Brain microvascular endothelial cell (primary cell): ENCODE measurements around the gene INVS.

Experiments used
- DNase-seq: peaks from one replicate; pipeline ENCODE4 v3.0.0-alpha.2; 2020
- H3K27ac ChIP-seq: fragments of 250-450 bp; sonication (Bioruptor Pico); 2 replicates; pipeline ENCODE4 v1.5.1; 2020; ENCODE audit warnings: mild to moderate bottlenecking, moderate library complexity
- H3K27me3 ChIP-seq: fragments of 250-450 bp; sonication (Bioruptor Pico); replicated peaks from 2 replicates; pipeline ENCODE4 v1.5.1; 2020; ENCODE audit warnings: mild to moderate bottlenecking
- H3K36me3 ChIP-seq: fragments of 250-450 bp; sonication (Bioruptor Pico); replicated peaks from 2 replicates; pipeline ENCODE4 v1.5.1; 2020; ENCODE audit warnings: mild to moderate bottlenecking
- H3K4me3 ChIP-seq: 2 replicates; pipeline ENCODE4 v1.5.1; 2011; ENCODE audit warnings: low read depth, mild to moderate bottlenecking, control low read depth, low read length, moderate library complexity
- in situ Hi-C: cut with HindIII; loops from 2 replicates; pipeline ENCODE4 v1.10.0; 2017; ENCODE audit warnings: low sequenced_read_pairs, low pct_ligation_motif_present
- TF ChIP-seq, protein P1 (sequence below): IDR thresholded peaks from 2 replicates; pipeline ENCODE4 v1.5.1; 2011; ENCODE audit warnings: low read depth, mild to moderate bottlenecking, moderate library complexity, low read length, control low read depth, inconsistent platforms; ENCODE audit errors: missing control alignments

INVS gene

GRCh38 chr9:100287186-100287585 lies 188.1 kb downstream of the INVS start:
- peaks cover 16% of the 10 kb centered on the region for H3K36me3 ChIP-seq
- in situ Hi-C loops: no loop called here
- TF ChIP-seq, protein P1, sequence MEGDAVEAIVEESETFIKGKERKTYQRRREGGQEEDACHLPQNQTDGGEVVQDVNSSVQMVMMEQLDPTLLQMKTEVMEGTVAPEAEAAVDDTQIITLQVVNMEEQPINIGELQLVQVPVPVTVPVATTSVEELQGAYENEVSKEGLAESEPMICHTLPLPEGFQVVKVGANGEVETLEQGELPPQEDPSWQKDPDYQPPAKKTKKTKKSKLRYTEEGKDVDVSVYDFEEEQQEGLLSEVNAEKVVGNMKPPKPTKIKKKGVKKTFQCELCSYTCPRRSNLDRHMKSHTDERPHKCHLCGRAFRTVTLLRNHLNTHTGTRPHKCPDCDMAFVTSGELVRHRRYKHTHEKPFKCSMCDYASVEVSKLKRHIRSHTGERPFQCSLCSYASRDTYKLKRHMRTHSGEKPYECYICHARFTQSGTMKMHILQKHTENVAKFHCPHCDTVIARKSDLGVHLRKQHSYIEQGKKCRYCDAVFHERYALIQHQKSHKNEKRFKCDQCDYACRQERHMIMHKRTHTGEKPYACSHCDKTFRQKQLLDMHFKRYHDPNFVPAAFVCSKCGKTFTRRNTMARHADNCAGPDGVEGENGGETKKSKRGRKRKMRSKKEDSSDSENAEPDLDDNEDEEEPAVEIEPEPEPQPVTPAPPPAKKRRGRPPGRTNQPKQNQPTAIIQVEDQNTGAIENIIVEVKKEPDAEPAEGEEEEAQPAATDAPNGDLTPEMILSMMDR: no peak

GRCh38 chr9:100290714-100291113 lies 191.7 kb downstream of the INVS start:
- no peaks in the 10 kb centered on the region for H3K27me3 ChIP-seq
- H3K36me3 ChIP-seq: peaks cover 18% of the 10 kb centered on the region
- in situ Hi-C loops: no loop called here
- H3K27ac ChIP-seq: no peak overlapping the region
- no peak overlapping the region for H3K4me3 ChIP-seq
- DNase-seq: no peak
- TF ChIP-seq, protein P1: no peak

More at GRCh38 chr9:100287186-100287585, 188.1 kb downstream of the INVS start:
- Histone ChIP-seq H3K4me3 (no peak overlapping the region), H3K27me3 (no peaks in the 10 kb centered on the region), H3K27ac (no peak overlapping the region)
- DNase-seq: no peak

- H3K36me3 ChIP-seq: peaks cover 26% of the 10 kb centered on the region
- TF ChIP-seq, protein P1: no peak
- no peak for DNase-seq
- H3K27ac ChIP-seq: no peak overlapping the region
- H3K27me3 ChIP-seq: no peaks in the 10 kb centered on the region
- H3K4me3 ChIP-seq: no peak overlapping the region
- in situ Hi-C loops: no loop called here
Measured at GRCh38 chr9:100292414-100292813, 193.4 kb downstream of the INVS start.

GRCh38 chr9:100294341-100294740 lies 195.3 kb downstream of the INVS start:
- TF ChIP-seq, protein P1: no peak
- Histone ChIP-seq H3K4me3 (no peak overlapping the region), H3K27ac (no peak overlapping the region), H3K36me3 (peaks cover 35% of the 10 kb centered on the region), H3K27me3 (no peaks in the 10 kb centered on the region)
- in situ Hi-C loops: no loop called here
- DNase-seq: no peak

GRCh38 chr9:100294806-100295205 lies 195.8 kb downstream of the INVS start:
- H3K27ac ChIP-seq: no peak overlapping the region
- in situ Hi-C loops: no loop called here
- no peak overlapping the region for H3K4me3 ChIP-seq
- no peaks in the 10 kb centered on the region for H3K27me3 ChIP-seq
- H3K36me3 ChIP-seq: peaks cover 35% of the 10 kb centered on the region
- TF ChIP-seq, protein P1: no peak
- DNase-seq: no peak

GRCh38 chr9:100295240-100295639 lies 196.2 kb downstream of the INVS start:
- in situ Hi-C loops: no loop called here
- peaks cover 35% of the 10 kb centered on the region for H3K36me3 ChIP-seq
- H3K27ac ChIP-seq: no peak overlapping the region
- H3K27me3 ChIP-seq: no peaks in the 10 kb centered on the region
- TF ChIP-seq, protein P1: no peak
- H3K4me3 ChIP-seq: no peak overlapping the region
- DNase-seq: no peak
